IMR-90 (cell line): ENCODE results near the gene DPEP3. TPM values are rescaled to one million over a fixed set of nuclear protein-coding genes. Genes with fewer than 3 reads are reported as not detected.

Experiments
- ATAC-seq: fragments of 200-7000 bp; cut with Tn5 transposase; 2 replicates; pipeline ENCODE4 v1.9.1; 2020; ENCODE audit warnings: low read depth, mild to moderate bottlenecking, moderate library complexity
- BruUV-seq: library from RNA; stranded (reverse); fragments of 400-500 nt; replicated peaks from 2 replicates; lab custom pipeline; 2021; lab: Mats Ljungman, UMichigan
- CTCF ChIA-PET: fragments of 300-600 bp; formaldehyde crosslinking; extraction: SDS; loops from one replicate; lab custom pipeline; 2021; ENCODE audit warnings: antibody characterized with exemption; lab: Yijun Ruan, JAX
- POLR2A ChIA-PET: fragments of 300-600 bp; sonication (Branson Sonifier 250); formaldehyde crosslinking; loops from one replicate; lab custom pipeline; 2022; ENCODE audit warnings: antibody characterized with exemption; ENCODE audit not compliant: unreplicated experiment; lab: Charles Lee
- DNase-seq: peaks from one replicate; pipeline ENCODE4 v3.0.0; 2013
- H2AFZ ChIP-seq: replicated peaks from 2 replicates; pipeline ENCODE3; 2013; ENCODE audit warnings: low read length, mild to moderate bottlenecking; ENCODE audit not compliant: poor library complexity
- H2AK5ac ChIP-seq: 2 replicates; pipeline ENCODE4 v1.6.1; 2013; ENCODE audit warnings: low read depth, low read length, inconsistent platforms
- H2AK9ac ChIP-seq: replicated peaks from 2 replicates; pipeline ENCODE3; 2013; ENCODE audit warnings: mild to moderate bottlenecking, low read depth, low read length, moderate library complexity; ENCODE audit not compliant: poor library complexity
- H2BK120ac ChIP-seq: 2 replicates; pipeline ENCODE4 v1.6.1; 2013; ENCODE audit warnings: low read depth, low read length, inconsistent platforms
- H2BK15ac ChIP-seq: 3 replicates; pipeline ENCODE4 v1.6.1; 2013; ENCODE audit warnings: low read depth, low read length, inconsistent platforms
- H2BK20ac ChIP-seq: 2 replicates; pipeline ENCODE4 v1.6.1; 2013; ENCODE audit warnings: low read depth, mild to moderate bottlenecking, inconsistent platforms, low read length, moderate library complexity
- H2BK5ac ChIP-seq: 2 replicates; pipeline ENCODE4 v1.6.1; 2013; ENCODE audit warnings: mild to moderate bottlenecking, low read depth, low read length, inconsistent platforms; ENCODE audit not compliant: poor library complexity, severe bottlenecking
- H3K14ac ChIP-seq: replicated peaks from 2 replicates; pipeline ENCODE4 v1.6.1; 2013; ENCODE audit warnings: low read depth, low read length, inconsistent platforms
- H3K18ac ChIP-seq: 2 replicates; pipeline ENCODE4 v1.6.1; 2013; ENCODE audit warnings: low read depth, low read length, control low read depth
- H3K23ac ChIP-seq: 2 replicates; pipeline ENCODE4 v1.6.1; 2013; ENCODE audit warnings: low read depth, low read length, inconsistent platforms
- H3K27ac ChIP-seq: 2 replicates; pipeline ENCODE4 v1.5.1; 2013; ENCODE audit warnings: mild to moderate bottlenecking, control low read depth, low read length; ENCODE audit not compliant: insufficient read depth
- H3K27me3 ChIP-seq: 2 replicates; pipeline ENCODE4 v1.6.1; 2013; ENCODE audit warnings: low read length; ENCODE audit not compliant: control insufficient read depth, insufficient read depth
- H3K36me3 ChIP-seq: 2 replicates; pipeline ENCODE4 v1.6.1; 2013; ENCODE audit warnings: low read length, mixed read lengths; ENCODE audit not compliant: control insufficient read depth, insufficient read depth
- H3K4ac ChIP-seq: 2 replicates; pipeline ENCODE4 v1.6.1; 2013; ENCODE audit warnings: low read depth, low read length, inconsistent platforms
- H3K4me1 ChIP-seq: 2 replicates; pipeline ENCODE4 v1.6.1; 2013; ENCODE audit warnings: low read length, mixed read lengths; ENCODE audit not compliant: control insufficient read depth, insufficient read depth
- H3K4me2 ChIP-seq: 2 replicates; pipeline ENCODE4 v1.6.1; 2013; ENCODE audit warnings: low read depth, mild to moderate bottlenecking, control low read depth, low read length, moderate library complexity
- H3K4me3 ChIP-seq: 2 replicates; pipeline ENCODE4 v1.5.1; 2013; ENCODE audit warnings: low read depth, mild to moderate bottlenecking, control low read depth, low read length, moderate library complexity; ENCODE audit not compliant: insufficient read depth
- H3K56ac ChIP-seq: 2 replicates; pipeline ENCODE4 v1.6.1; 2013; ENCODE audit warnings: low read length, inconsistent platforms; ENCODE audit not compliant: insufficient read depth; ENCODE audit errors: extremely low read depth
- H3K79me1 ChIP-seq, 2 experiments: 2 replicates each; pipeline ENCODE4 v1.6.1; 2013; ENCODE audit warnings: low read length in 2 of 2, inconsistent platforms in 1 of 2, low read depth in 1 of 2
- H3K9ac ChIP-seq: 2 replicates; pipeline ENCODE4 v1.6.1; 2013; ENCODE audit warnings: low read depth, low read length, control low read depth
- H3K9me1 ChIP-seq: 2 replicates; pipeline ENCODE4 v1.6.1; 2013; ENCODE audit warnings: low read length, inconsistent platforms; ENCODE audit not compliant: insufficient read depth
- H3K9me3 ChIP-seq: 2 replicates; pipeline ENCODE4 v1.6.1; 2013; ENCODE audit warnings: low read length; ENCODE audit not compliant: control insufficient read depth, insufficient read depth
- H4K20me1 ChIP-seq: 2 replicates; pipeline ENCODE4 v1.6.1; 2013; ENCODE audit warnings: low read length, inconsistent platforms; ENCODE audit not compliant: insufficient read depth
- H4K5ac ChIP-seq: 2 replicates; pipeline ENCODE4 v1.6.1; 2013; ENCODE audit warnings: mild to moderate bottlenecking, low read depth, low read length, control low read depth
- H4K8ac ChIP-seq, 2 experiments: 2 replicates each; pipeline ENCODE4 v1.6.1; 2013; ENCODE audit warnings: low read depth in 2 of 2, low read length in 2 of 2, control low read depth in 1 of 2, inconsistent platforms in 1 of 2
- H4K91ac ChIP-seq: 2 replicates; pipeline ENCODE4 v1.6.1; 2013; ENCODE audit warnings: low read depth, low read length, inconsistent platforms; ENCODE audit not compliant: insufficient read depth
- BHLHE40 ChIP-seq: fragments of 150-350 bp; IDR thresholded peaks from 2 replicates; pipeline ENCODE4 v1.6.1; 2016; ENCODE audit warnings: mild to moderate bottlenecking, low read depth, low read length
- CEBPB ChIP-seq: IDR thresholded peaks from 2 replicates; pipeline ENCODE4 v1.6.1; 2012; ENCODE audit warnings: low read depth, low read length, improper control_type of control experiment
- CHD1 ChIP-seq: IDR thresholded peaks from 2 replicates; pipeline ENCODE4 v1.6.1; 2012; ENCODE audit warnings: low read depth, low read length, improper control_type of control experiment
- FOS ChIP-seq: fragments of 150-350 bp; IDR thresholded peaks from 2 replicates; pipeline ENCODE4 v1.6.1; 2016; ENCODE audit warnings: low read depth, low read length
- MAFK ChIP-seq: IDR thresholded peaks from 2 replicates; pipeline ENCODE4 v1.6.1; 2012; ENCODE audit warnings: low read depth, low read length, improper control_type of control experiment
- MAZ ChIP-seq: IDR thresholded peaks from 2 replicates; pipeline ENCODE4 v1.6.1; 2012; ENCODE audit warnings: low read depth, mild to moderate bottlenecking, low read length, improper control_type of control experiment, moderate library complexity, borderline replicate concordance
- MXI1 ChIP-seq: IDR thresholded peaks from 2 replicates; pipeline ENCODE4 v1.6.1; 2012; ENCODE audit warnings: low read depth, mild to moderate bottlenecking, low read length, moderate library complexity, borderline replicate concordance
- NFE2L2 ChIP-seq: fragments of 150-350 bp; IDR thresholded peaks from 2 replicates; pipeline ENCODE4 v1.6.1; 2016; ENCODE audit warnings: low read depth, mild to moderate bottlenecking, low read length
- POLR2A ChIP-seq: IDR thresholded peaks from 2 replicates; pipeline ENCODE4 v1.6.1; 2012; ENCODE audit warnings: mild to moderate bottlenecking, low read depth, low read length
- RAD21 ChIP-seq: IDR thresholded peaks from 2 replicates; pipeline ENCODE4 v1.6.1; 2012; ENCODE audit warnings: low read length, improper control_type of control experiment
- RCOR1 ChIP-seq: IDR thresholded peaks from 2 replicates; pipeline ENCODE4 v1.6.1; 2012; ENCODE audit warnings: mild to moderate bottlenecking, low read length, improper control_type of control experiment; ENCODE audit not compliant: insufficient replicate concordance
- RFX5 ChIP-seq: IDR thresholded peaks from 2 replicates; pipeline ENCODE4 v1.8.0; 2012; ENCODE audit warnings: low read depth, mild to moderate bottlenecking, low read length, moderate library complexity
- SMC3 ChIP-seq: fragments of 150-350 bp; IDR thresholded peaks from 2 replicates; pipeline ENCODE4 v1.6.1; 2016; ENCODE audit warnings: low read depth, mild to moderate bottlenecking, antibody characterized with exemption, low read length, moderate library complexity
- WGBS, 2 experiments: methylation state at CpG; one replicate each; pipeline versions ENCODE4 v1.1.5 to v1.1.7; 2013; ENCODE audit warnings: missing lambda C conversion rate in 2 of 2; ENCODE audit not compliant: insufficient read length in 1 of 2; ENCODE audit errors: extremely low coverage in 2 of 2; 5-methylcytosine and 5-hydroxymethylcytosine counted together
- dilution Hi-C: fragments of 300-500 bp; cut with HindIII; formaldehyde crosslinking; loops from one replicate; pipeline ENCODE4 v1.14.3; 2018; ENCODE audit warnings: low sequenced_read_pairs; ENCODE audit not compliant: unreplicated experiment
- in situ Hi-C: fragments of 300-500 bp; cut with MboI; formaldehyde crosslinking; loops from 3 replicates; pipeline ENCODE4 v1.14.3; 2019; ENCODE audit warnings: low sequenced_read_pairs, inconsistent platforms, mixed read lengths
- intact Hi-C: fragments of 100-400 bp; cut with micrococcal nuclease; formaldehyde crosslinking; loops from 2 replicates; pipeline ENCODE4 v1.10.0; 2022
- polyA plus RNA-seq, 3 experiments: library from polyadenylated mRNA; depleted of rRNA; stranded (reverse); fragments of >200 nt; gene quantifications; 2 replicates each; pipeline ENCODE4 v1.2.3, GENCODE V29; 2012; ENCODE audit warnings: low replicate concordance in 1 of 3
- total RNA-seq: library from RNA; depleted of rRNA; stranded (reverse); fragments of >200 nt; gene quantifications from 2 replicates; pipeline ENCODE4 v1.2.3, GENCODE V29; 2012
- TF ChIP-seq, protein P1 (sequence below): fragments of 150-350 bp; IDR thresholded peaks from 2 replicates; pipeline ENCODE4 v1.6.1; 2016; ENCODE audit warnings: low read depth, mild to moderate bottlenecking, low read length, moderate library complexity, borderline replicate concordance
- TF ChIP-seq, protein P2 (sequence below): fragments of 150-350 bp; IDR thresholded peaks from 2 replicates; pipeline ENCODE4 v1.6.1; 2017; ENCODE audit warnings: mild to moderate bottlenecking, antibody characterized with exemption, low read length, low read depth
- TF ChIP-seq, protein P3 (sequence below): conservative IDR thresholded peaks from 2 replicates; pipeline ENCODE4 v1.5.1; 2012; ENCODE audit warnings: mild to moderate bottlenecking, low read depth, low read length, improper control_type of control experiment

Gene DPEP3
- total and polyA plus RNA-seq, 2 of the 4 experiments (the other 2 are of a cell fraction) = not detected

DNA sequence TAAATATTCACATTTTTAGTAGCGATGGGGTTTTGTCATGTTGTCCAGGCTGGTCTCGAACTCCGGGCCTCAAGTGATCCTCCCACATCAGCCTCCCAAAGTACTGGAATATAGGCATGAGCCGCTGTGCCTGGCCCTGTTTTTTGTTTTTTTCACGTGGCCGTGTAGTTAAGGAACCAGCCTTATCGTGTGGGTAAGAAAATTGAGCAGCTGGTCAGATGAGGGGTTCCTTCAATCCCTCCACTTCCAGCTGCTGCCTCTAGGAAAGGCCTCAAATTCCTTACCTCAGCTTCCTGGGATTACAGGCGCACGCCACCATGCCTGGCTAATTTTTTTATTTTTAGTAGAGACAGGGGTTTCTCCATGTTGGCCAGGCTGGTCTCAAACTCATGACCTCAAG lies 24.9 kb upstream of the DPEP3 start:
- no peak overlapping the region for H2AK9ac ChIP-seq
- H3K9ac ChIP-seq = no peak overlapping the region
- dilution Hi-C loops = no loop called here
- DNase-seq (no peak), ATAC-seq (no peak)
- H3K4me1 ChIP-seq = peaks cover 2% of the 10 kb centered on the region
- H3K36me3 ChIP-seq = no peaks in the 10 kb centered on the region
- no peak overlapping the region for H3K23ac ChIP-seq
- no peak overlapping the region for H3K27ac ChIP-seq
- H3K4ac ChIP-seq = no peak overlapping the region
- H3K79me1 ChIP-seq = no peaks in the 10 kb centered on the region
- H3K9me3 ChIP-seq = no peaks in the 10 kb centered on the region
- BruUV-seq = no TSS peak
- H2AK5ac ChIP-seq = no peak overlapping the region
- TF ChIP-seq NFE2L2 (no peak), MAFK (no peak), RFX5 (no peak), RAD21 (no peak), CHD1 (no peak), BHLHE40 (no peak), RCOR1 (no peak), SMC3 (no peak), MXI1 (no peak), MAZ (no peak), CEBPB (no peak), POLR2A (no peak), FOS (no peak)
- TF ChIP-seq, protein P1, sequence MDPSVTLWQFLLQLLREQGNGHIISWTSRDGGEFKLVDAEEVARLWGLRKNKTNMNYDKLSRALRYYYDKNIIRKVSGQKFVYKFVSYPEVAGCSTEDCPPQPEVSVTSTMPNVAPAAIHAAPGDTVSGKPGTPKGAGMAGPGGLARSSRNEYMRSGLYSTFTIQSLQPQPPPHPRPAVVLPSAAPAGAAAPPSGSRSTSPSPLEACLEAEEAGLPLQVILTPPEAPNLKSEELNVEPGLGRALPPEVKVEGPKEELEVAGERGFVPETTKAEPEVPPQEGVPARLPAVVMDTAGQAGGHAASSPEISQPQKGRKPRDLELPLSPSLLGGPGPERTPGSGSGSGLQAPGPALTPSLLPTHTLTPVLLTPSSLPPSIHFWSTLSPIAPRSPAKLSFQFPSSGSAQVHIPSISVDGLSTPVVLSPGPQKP = no peak
- TF ChIP-seq, protein P2, sequence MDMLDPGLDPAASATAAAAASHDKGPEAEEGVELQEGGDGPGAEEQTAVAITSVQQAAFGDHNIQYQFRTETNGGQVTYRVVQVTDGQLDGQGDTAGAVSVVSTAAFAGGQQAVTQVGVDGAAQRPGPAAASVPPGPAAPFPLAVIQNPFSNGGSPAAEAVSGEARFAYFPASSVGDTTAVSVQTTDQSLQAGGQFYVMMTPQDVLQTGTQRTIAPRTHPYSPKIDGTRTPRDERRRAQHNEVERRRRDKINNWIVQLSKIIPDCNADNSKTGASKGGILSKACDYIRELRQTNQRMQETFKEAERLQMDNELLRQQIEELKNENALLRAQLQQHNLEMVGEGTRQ = no peak
- TF ChIP-seq, protein P3, sequence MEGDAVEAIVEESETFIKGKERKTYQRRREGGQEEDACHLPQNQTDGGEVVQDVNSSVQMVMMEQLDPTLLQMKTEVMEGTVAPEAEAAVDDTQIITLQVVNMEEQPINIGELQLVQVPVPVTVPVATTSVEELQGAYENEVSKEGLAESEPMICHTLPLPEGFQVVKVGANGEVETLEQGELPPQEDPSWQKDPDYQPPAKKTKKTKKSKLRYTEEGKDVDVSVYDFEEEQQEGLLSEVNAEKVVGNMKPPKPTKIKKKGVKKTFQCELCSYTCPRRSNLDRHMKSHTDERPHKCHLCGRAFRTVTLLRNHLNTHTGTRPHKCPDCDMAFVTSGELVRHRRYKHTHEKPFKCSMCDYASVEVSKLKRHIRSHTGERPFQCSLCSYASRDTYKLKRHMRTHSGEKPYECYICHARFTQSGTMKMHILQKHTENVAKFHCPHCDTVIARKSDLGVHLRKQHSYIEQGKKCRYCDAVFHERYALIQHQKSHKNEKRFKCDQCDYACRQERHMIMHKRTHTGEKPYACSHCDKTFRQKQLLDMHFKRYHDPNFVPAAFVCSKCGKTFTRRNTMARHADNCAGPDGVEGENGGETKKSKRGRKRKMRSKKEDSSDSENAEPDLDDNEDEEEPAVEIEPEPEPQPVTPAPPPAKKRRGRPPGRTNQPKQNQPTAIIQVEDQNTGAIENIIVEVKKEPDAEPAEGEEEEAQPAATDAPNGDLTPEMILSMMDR = no peak
- intact Hi-C loops = no loop called here
- H2BK5ac ChIP-seq = no peak overlapping the region
- H3K56ac ChIP-seq = no peak overlapping the region
- H2BK15ac ChIP-seq = no peak overlapping the region
- no peaks in the 10 kb centered on the region for H4K20me1 ChIP-seq
- no peak overlapping the region for H2AFZ ChIP-seq
- ChIA-PET CTCF (interaction anchor here (1.7 kb wide), 1 partner anchor 36 kb away, joined by 5 read pairs; no protein-coding TSS in a partner anchor), POLR2A (no interaction called here)
- H4K5ac ChIP-seq = no peak overlapping the region
- WGBS, 2 experiments = no CpG with 5 or more reads among the region's 9 CpGs
- H3K4me2 ChIP-seq = no peak overlapping the region
- H3K4me3 ChIP-seq = no peak overlapping the region
- H3K9me1 ChIP-seq = peaks cover 5% of the 10 kb centered on the region
- H3K14ac ChIP-seq = no peak overlapping the region
- no peak overlapping the region for H2BK20ac ChIP-seq
- no peak overlapping the region for H3K18ac ChIP-seq
- no peak overlapping the region for H2BK120ac ChIP-seq
- in situ Hi-C loops = no loop called here
- H4K91ac ChIP-seq = no peak overlapping the region
- H4K8ac ChIP-seq = no peak overlapping the region
- peaks cover 5% of the 10 kb centered on the region for H3K27me3 ChIP-seq
